HG03558 (cell line): ENCODE data around the gene PTCD1.

ENCODE experiments used
- ATAC-seq: cut with Tn5 transposase; IDR thresholded peaks from one replicate; pipeline ENCODE4 v1.9.1; 2021; ENCODE audit warnings: moderate number of reproducible peaks; ENCODE audit not compliant: unreplicated experiment; ENCODE audit errors: extremely low read depth

Gene PTCD1

GRCh38 chr7:99438573-99439480 lies at the start of gene PTCD1, which contains the start of gene CPSF4:
PTCD1 (minus strand) TSS chr7:99438798; CDS start chr7:99435242, 3,556 bp downstream.
CPSF4 (plus strand) TSS chr7:99438943; CDS start chr7:99439083, 140 bp downstream.
- peak; percentile 71 for ATAC-seq

DNA sequence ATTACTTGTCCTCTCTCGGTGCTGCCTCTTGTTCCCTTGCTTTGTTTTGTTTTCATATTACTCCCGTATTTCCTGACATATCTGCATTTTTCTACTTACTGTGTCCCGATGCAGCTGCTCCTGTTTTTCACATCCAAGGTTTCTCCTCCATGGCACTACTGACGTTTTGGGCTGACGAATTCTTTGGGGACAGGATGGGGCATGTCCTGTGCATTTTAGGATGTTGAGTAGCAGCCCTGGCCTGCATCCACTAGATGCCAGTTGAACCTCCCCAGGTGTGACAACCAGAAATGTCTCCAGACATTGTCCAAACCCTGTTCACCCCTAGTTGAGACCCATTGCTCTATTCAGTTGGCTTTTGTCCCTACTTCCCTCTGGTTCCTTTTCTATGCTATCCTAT lies 46.5 kb upstream of the PTCD1 start:
- ATAC-seq = no peak

- ATAC-seq = no peak
Measured at GRCh38 chr7:99478464-99479440, 40.2 kb upstream of the PTCD1 start.

DNA sequence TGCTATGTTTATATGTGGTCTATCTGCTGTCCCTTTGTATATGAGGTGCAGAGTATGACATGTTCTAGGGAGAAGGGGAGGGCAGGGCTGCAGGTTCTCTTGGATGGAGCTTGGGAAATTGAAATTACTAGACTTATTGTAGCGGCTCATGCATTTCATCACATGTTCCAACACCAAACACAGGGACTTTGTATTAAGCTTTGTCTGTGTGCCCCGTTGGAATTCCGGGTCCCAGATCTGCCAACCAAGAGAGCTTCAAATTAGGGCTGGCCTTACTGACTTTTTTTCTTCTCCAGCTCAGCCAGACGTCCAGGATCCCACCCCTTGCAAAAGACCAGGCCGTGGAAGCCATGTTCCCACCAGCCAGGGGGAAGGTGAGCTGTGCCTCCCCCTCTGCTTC lies 37.5 kb upstream of the PTCD1 start:
- no peak for ATAC-seq

DNA sequence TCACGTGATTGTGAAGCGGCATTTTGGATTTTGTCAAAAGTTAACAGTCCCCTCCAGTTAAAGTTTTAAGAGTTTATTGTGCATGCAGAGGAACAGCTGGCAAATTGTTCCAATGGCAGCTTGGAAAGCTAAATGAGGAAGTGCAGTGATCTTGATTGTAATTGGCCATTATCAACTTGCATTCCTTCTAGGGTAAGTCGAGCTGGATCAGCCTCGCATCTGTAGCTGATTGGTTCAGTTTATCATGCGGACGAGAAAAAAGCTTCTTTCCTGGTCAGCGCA lies 34.7 kb upstream of the PTCD1 start:
- ATAC-seq = no peak

GRCh38 chr7:99472561-99473314 lies 34.1 kb upstream of the PTCD1 start, which contains the start of gene ZNF789:
ZNF789 (plus strand) TSS chr7:99472890; CDS start chr7:99476457, 3,567 bp downstream.
- ATAC-seq = peak; percentile 76

DNA sequence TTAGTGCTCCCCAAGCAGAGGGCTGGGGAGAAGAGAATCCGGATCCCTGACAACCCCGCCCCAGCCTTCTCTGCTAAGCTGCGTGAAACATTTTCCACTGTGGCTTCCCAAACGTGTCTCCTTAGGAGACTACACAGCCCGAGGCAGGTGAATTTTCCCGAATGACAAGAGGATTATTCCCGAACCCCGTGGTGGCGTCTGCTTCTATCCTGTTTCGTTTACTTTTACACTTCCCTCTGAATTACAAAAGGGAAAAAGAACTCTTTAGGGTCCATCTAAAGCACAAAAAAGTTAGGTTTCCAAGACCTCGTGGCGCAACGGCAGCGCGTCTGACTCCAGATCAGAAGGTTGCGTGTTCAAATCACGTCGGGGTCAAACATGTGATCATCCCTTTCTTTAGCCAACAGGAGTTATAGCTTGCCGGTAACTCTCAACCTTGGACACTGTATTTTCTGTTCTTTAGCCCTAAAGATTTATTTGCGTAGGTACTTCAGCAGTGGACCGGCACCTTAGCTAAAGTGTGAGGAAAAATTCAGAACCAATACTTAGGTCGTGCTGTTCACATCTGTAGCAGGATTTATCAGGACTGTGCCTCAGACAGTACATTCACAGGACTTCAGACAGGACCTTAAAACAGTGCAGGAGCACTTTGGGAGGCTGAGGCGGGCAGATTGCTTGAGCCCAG lies 30.9 kb upstream of the PTCD1 start:
- ATAC-seq = no peak

DNA sequence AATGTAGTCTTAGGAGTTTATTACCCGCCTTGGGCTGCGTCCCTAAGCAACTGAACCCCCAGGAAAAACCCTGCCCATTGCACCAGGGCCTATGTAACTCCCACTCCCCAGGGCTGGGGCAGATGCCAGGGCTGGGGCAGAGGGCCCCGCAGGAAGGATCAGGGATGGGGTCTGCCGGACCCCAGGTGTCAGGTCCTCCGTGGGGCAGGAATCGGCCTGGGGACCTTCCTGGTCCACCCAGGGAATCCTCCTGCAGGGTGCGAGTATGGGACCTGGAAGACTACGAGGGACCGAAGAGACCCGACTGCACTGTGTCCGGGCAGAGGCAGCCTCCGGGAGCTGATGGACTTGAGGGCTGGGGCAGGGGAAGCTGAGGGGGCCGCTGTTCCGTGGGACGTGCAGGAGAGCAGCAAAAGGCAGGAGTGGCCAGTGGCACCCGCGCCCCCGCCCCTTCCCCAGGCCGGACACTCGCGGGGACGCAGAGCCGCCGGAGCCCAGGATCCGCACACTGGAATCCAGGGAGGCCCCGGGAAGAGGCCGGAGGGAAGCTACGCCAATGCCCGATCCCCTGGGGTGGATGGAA lies 29.8 kb upstream of the PTCD1 start:
- ATAC-seq = no peak

GRCh38 chr7:99465421-99465768 lies 26.8 kb upstream of the PTCD1 start:
- ATAC-seq = no peak

GRCh38 chr7:99461221-99461620 lies 22.6 kb upstream of the PTCD1 start:
- ATAC-seq = no peak

DNA sequence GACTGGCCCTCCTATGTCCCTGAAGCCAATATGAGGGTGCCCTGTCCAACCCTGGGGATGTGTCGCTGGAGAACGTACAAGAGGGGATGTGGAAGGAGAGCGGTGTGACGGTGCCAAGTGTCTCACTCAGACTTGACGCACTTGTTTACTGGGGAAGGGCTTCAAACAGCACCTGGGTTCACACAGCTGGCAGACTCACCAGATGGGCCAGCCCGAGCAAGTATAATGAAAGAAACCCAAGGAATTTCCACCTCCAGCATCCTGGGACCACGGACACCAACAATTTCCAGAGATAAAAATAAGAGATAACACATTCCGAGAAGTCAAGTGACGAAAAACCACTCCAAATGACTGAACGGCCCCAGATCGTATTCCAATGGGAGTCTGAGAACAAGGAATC lies 22.1 kb upstream of the PTCD1 start:
- ATAC-seq = no peak

- no peak for ATAC-seq
Measured at GRCh38 chr7:99459087-99459486, 20.5 kb upstream of the PTCD1 start.

DNA sequence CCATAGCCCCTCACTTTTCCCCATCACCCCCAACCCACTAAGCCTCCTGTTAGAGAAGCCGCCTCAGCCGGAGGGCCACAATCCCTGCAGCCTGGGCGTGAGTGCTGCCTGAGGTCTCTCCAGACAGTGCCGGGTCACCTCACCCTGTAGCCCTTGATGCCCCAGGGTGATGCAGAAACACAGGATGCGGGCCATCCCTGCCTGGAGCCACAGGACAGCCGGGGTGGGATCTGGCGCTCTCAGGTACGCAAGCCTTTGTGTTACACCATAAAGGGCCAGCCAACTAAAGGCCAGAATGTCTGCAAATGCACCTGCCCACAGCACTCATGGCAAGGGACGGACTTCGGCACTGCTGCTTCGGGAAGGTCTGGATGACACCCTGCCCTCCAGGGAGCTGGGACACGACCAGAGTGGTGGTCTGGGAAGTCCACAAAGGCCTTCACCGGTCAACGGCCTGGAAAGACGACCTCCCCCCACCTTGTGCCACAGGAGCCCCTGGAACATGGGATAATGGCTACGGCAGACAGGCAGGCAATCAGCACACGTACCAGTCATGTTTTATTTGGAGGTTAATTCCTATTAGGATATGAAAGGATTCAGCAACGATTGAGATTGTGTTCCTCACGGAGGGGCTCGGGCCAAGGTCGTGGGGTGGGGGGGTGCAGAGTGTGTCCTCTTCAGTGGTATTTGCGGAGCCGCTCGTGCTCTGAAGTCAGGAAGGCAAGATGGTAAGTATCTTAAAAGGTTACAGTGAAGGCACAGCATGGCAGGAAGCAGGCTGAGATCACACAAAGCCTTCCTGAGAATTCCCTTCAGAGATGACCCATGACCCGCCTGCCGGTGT lies 19.3 kb upstream of the PTCD1 start:
- no peak for ATAC-seq

DNA sequence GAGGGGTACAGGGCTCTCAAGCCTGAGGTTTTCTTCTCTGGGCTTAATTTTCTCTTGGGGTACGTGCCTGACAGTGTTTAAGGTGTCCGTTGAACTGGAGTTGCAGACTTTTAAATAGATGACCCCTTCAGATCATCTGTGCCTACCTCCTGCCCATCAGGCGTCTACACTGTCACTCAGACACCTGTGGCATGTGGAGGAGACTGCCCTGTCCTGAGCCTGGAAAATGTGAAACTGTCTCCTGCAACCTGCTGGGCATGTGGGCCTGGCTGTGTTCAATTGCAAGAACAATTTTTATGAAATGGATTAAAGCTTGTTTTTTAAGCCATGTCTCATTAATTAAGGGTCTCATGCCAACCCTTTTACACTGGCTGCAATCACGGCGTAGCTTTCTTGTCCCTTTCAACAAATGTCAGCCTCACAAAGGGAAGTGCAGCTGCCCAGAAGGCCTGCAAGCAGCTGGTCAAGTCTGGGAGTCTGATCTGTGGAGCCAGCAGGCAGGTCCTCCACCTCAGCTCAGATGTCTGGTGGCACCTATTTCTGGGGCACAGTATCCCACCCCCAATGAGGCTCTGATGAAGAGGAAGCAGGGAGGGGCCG lies 18.6 kb upstream of the PTCD1 start:
- ATAC-seq = no peak

- ATAC-seq = no peak
Measured at GRCh38 chr7:99456288-99456687, 17.7 kb upstream of the PTCD1 start.

- ATAC-seq = no peak
Measured at GRCh38 chr7:99455874-99456273, 17.3 kb upstream of the PTCD1 start.

GRCh38 chr7:99453105-99453504 lies 14.5 kb upstream of the PTCD1 start:
- no peak for ATAC-seq

- no peak for ATAC-seq
Measured at GRCh38 chr7:99452541-99452940, 13.9 kb upstream of the PTCD1 start.
